ENCODE results near the gene TNFRSF19.

The TNFRSF19 gene

GRCh38 chr13:23667750-23668149 lies 97.5 kb downstream of the TNFRSF19 start:
- no peak for TF ChIP-seq CTCF (IDR thresholded peaks at IDR 0.05; ENCODE audit: insufficient read depth, missing control alignments)
- DNase-seq (ENCODE audit: insufficient read length, low spot score) (no peak), FAIRE-seq (no peak)

- DNase-seq (ENCODE audit: insufficient read length, low spot score) (no peak), FAIRE-seq (no peak)
- no peak for TF ChIP-seq CTCF (IDR thresholded peaks at IDR 0.05; ENCODE audit: insufficient read depth, missing control alignments)
Observed at GRCh38 chr13:23668562-23668961, 98.3 kb downstream of the TNFRSF19 start.

- FAIRE-seq (no peak), DNase-seq (ENCODE audit: insufficient read length, low spot score) (no peak)
- no peak for TF ChIP-seq CTCF (IDR thresholded peaks at IDR 0.05; ENCODE audit: insufficient read depth, missing control alignments)
Observed at GRCh38 chr13:23670793-23671192, 100.6 kb downstream of the TNFRSF19 start.

DNA sequence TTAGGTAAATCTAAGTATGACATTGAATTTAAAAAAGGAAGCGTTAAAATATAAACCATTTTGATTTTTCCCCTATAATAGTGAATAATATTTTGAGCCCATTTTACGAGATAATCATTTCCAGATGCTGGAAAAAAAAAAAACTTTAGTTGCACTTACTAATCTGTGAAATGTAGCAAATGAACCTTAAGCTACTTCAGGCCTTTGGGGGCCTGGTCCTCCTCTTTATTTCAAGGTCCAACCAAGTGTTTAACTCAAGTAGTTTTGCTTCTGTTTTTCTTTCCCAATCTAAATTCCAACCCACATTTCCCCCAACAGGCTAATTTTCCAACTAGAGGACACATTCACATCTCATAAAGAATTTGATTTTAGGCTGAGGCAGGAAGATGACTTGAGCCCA lies 101.2 kb downstream of the TNFRSF19 start:
- TF ChIP-seq CTCF (IDR thresholded peaks at IDR 0.05; ENCODE audit: insufficient read depth, missing control alignments), result no peak
- no peak for DNase-seq (ENCODE audit: insufficient read length, low spot score)
- no peak for FAIRE-seq

- FAIRE-seq, result no peak
- TF ChIP-seq CTCF (IDR thresholded peaks at IDR 0.05; ENCODE audit: insufficient read depth, missing control alignments), result no peak
- DNase-seq (ENCODE audit: insufficient read length, low spot score), result no peak
Observed at GRCh38 chr13:23671897-23672296, 101.7 kb downstream of the TNFRSF19 start.

DNA sequence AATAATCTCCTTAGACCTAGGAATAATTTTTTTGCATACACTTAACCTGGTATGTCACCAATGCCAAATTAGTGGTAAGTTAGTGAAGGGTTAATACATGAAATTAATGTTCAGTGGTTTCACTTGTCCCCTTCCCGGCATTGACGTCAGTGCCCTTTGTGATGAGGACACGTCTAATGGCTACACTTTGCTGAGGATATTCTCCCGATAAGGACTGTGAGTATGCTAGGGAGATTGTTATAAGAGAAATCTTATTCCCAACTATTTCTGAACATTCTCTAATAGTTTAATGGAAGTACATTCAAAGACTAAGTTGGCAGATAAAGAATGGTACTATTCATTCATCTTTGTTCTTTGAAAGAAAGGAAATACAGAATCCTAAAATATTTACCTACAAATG lies 102.4 kb downstream of the TNFRSF19 start:
- FAIRE-seq, result no peak
- no peak for TF ChIP-seq CTCF (IDR thresholded peaks at IDR 0.05; ENCODE audit: insufficient read depth, missing control alignments)
- DNase-seq (ENCODE audit: insufficient read length, low spot score), result no peak

DNA sequence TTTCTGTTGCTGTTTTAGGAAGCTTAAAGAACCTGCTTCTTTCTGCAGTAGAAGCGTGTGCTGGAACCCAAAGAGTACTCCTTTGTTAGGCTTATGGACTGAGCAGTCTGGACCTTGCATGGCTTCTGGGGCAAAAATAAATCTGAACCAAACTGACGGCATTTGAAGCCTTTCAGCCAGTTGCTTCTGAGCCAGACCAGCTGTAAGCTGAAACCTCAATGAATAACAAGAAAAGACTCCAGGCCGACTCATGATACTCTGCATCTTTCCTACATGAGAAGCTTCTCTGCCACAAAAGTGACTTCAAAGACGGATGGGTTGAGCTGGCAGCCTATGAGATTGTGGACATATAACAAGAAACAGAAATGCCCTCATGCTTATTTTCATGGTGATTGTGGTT lies 103.1 kb downstream of the TNFRSF19 start:
- TF ChIP-seq CTCF (IDR thresholded peaks at IDR 0.05; ENCODE audit: insufficient read depth, missing control alignments), result no peak
- FAIRE-seq (no peak), DNase-seq (ENCODE audit: insufficient read length, low spot score) (no peak)

Data from D721Med (cell line).